ENCODE results near the gene WDR35.

Gene WDR35

GRCh38 chr2:20011276-20012031 lies 21.5 kb upstream of the WDR35 start:
- DNase-seq: no peak

DNA sequence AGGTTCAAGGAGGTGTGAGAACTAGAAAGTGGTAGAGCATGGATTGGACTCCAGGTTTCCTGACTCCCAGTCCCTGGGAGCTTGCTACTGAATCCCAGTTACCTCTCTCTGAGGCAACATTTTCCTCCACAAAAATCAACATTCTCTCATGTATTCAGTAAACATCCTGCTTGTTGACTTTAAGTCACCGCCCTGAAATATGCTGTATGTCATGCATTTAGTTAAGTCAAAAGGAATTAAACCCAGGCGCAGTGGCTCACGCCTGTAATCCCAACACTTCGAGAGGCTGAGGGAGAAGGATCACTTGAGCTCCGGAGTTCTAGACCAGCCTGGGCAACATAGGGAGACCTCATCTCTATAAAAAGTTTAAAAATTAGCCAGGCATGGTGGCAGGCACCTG lies 18.8 kb upstream of the WDR35 start:
- no peak for DNase-seq

DNA sequence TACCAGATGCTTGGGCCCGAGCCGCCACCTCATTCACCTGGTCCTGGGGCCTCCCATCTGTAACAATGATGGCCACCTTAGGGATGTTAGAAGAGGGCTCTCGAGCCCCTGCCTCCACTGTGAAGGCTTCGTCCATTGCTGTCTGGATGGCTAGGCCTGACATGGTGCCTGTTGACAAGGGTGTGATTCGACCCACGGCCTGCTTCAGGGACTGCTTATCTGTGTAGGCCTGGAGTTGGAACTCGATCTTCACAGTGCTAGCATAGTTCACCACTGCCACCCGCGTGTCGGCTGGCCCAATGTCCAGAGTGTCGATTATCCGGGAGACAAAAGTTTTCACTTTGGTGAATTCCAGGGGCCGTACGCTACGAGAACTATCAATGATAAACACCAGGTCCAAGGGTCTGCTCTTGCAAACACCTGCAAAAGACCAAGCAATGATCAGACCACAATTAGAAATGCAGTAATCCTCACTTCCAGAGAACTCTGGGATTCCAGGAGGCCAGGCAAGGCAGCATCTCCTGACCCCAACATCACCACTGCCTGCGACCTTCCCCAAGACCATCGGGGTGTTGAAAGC lies 16.1 kb upstream of the WDR35 start:
- DNase-seq: no peak

- DNase-seq: no peak
These were observed 15.2 kb upstream of the WDR35 start for GRCh38 chr2:20005067-20005627.

DNA sequence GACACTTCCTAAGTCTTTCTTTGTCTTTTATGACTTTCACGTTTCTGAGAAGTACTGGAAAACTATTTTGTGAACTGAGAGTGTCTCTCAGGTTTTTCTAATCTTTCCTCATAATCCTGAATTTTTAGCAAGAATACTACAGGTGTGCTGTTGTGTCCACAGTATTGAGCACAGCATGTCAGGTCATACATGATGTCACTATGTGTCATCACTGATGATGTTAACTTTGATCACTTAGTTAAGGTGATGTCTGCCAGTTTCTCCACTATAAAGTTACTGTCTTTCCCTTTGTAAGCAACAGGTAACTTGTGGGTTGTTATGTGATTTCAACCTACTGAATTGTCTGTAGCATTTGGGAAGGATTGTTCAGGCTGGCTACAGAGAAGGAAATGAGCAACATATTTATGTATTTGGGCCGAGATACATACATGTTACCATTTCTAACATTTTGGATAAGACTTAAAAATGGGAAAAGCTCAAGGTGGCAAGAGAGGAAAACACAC lies 11.5 kb upstream of the WDR35 start:
- DNase-seq: no peak

DNA sequence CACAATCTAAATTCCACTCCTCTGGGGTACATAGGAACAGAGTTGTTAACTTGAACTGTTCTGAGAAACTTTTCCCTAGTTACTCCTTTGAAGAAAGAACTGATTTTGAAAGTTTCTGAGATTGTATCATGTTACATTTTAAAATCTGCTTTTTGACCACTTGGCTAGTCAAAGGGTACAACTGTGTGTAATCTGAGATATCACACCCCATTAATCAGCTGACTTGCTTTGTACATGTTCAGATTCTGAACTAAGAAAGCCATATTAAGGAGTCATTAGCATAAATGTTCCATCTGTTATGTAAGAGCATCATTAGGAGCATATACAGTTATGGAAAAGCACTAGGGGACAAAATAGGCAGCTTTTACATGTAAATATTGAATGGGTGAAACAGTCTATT lies 3.8 kb upstream of the WDR35 start:
- DNase-seq: no peak

- DNase-seq: no peak
These were observed 2.0 kb upstream of the WDR35 start for GRCh38 chr2:19991895-19992294.

DNA sequence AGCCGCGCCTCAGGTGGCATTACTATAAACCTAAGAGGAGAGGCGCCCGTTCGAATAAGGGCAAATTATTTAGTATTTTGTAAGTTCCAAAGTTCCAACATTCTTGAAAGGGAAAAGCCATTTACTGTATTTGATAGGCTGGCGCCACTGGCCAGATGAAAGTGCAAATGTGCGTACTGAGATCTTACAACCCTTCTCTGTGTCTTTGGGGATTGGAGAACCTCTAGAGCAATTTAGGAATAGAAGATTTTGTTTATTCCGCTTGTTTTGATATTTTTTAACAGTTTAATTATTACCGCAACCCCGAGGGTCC lies 467 bp upstream of the WDR35 start:
- no peak for DNase-seq

DNA sequence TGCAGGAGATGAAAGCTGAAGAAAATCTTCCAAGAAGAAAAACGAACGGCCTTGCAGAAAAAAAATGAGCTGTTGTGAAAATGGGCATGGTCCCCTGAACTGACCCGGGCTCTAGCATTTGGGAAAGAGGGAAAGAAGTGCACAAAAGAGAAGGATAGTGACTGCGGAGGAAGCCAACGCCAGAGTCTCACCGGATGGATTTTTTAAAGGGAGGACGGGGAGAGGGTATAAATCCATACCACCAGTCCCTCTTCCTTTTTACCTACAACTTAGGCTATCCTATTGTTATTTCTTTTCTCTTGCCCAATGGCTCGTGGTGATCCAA lies 601 bp downstream of the WDR35 start:
- peak in 1 of 51 donors; percentile 35 for DNase-seq

DNA sequence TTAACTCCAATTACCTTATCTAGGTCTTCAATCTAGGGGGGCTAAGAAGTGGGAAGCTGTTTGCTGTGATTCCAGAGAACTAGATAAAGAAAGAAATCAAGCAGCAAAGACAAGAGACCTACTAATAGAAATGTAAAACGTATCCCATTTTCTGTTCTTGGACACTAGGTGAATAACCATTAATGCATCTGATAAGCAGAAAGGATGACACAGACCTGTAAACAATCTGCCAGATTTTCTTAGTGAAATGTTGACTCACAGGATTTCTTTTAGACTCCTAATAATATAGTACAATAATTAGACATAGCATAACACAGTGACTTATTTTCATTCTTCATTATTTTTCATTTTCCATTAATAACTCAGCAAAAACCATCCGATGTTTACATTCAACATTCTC lies 1.3 kb downstream of the WDR35 start:
- no peak for DNase-seq

DNA sequence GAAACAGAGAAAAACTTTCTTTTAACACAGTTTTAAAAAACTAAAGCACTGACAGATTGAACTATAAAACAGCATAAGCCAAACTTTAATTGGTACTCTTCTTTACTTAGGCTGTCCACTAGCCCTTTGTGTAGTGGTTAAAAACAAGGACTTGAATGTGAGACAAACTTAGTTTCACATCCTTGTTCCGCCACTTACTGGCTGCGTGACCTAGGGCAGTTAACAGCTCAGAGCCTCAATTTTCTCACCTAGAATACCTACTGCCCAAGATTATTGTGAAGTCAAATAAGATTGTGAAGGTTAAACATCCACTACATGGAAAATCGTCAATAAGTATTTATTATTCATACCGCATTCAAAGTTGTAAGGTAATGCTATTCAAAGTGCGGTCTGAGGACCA lies 2.0 kb downstream of the WDR35 start:
- no peak for DNase-seq

GRCh38 chr2:19982268-19982667 lies 7.6 kb downstream of the WDR35 start:
- DNase-seq: no peak

DNA sequence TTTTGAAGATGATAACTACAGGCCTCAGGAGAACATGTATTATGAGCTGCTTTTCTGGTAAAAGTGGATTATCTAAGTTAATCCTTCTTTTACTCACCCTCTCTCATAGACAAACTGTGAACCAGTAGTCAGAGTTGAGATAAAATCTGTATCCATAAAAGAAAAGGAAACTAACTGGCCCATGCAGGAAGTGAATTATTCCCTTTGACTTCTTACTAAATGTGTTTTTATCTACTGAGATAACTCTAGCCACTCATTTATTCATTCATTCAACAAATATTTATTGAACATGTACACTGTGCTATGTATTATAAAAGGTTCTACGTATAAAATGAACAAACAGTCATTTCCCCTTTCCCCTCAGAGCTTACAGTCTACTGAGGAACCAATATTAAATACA lies 10.0 kb downstream of the WDR35 start:
- no peak for DNase-seq

- no peak for DNase-seq
These were observed 16.4 kb downstream of the WDR35 start for GRCh38 chr2:19973466-19973865.

- no peak for DNase-seq
These were observed 18.2 kb downstream of the WDR35 start for GRCh38 chr2:19971691-19972090.

DNA sequence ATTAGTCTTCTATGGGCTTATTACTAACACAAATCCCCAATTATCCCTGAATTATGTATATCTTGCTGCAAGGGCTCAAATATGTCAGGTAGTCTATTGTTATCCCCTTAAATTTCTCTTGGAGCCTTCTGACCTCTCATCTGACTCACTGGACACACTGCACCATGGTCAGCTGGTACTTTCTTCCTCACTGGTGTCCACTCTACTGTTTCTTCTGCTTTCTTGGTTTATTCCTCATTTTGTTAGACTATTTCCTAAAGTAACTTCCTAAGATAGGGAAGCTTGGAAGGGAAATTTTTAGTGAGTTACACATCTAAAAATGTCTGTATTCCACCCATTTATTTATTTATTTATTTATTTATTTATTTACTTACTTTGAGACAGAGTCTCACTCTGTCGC lies 26.5 kb downstream of the WDR35 start:
- DNase-seq: no peak

DNA sequence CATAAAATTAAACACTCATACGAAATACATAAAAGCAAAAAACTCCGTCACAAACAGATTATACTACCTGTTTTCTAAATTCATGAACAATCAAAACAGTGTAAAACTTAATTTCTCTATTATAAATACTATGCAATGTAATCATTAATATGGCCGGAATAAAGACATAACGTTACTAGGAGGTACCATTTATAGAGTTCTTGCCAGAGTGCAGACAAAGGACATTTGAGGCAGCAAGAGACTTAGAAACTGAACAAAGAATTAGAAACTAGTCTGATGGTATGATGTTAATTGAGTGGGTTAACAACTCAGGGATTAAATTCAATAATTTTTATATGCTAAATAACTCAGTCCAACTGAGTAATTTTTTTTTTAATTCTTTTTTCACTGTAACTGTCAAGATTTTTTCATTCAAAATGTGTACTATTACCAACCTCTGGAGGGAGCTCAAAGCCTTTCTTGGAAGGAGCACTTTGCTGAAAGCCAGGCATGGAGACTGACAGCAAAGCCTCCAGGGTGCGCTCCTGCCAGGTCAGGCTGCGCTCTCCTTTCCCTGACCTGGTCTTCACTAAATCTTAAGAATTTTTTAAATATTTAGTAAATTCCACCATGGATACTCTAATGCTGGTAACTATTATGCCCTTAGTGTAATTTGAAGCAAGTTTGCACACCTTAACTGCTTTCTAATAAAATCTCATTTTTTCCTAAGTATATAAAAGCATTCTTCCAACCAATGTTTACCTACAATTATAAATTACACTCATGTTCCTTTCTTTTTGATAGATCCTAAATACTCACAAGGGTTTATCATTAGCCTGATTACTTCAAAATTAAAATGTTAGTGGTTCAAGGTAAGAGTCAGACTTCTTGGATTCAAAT lies 34.1 kb downstream of the WDR35 start:
- peak in 28 of 51 donors; percentile 1 to 51 (median 19) for DNase-seq

GRCh38 chr2:19949071-19949470 lies 40.8 kb downstream of the WDR35 start:
- no peak for DNase-seq

DNA sequence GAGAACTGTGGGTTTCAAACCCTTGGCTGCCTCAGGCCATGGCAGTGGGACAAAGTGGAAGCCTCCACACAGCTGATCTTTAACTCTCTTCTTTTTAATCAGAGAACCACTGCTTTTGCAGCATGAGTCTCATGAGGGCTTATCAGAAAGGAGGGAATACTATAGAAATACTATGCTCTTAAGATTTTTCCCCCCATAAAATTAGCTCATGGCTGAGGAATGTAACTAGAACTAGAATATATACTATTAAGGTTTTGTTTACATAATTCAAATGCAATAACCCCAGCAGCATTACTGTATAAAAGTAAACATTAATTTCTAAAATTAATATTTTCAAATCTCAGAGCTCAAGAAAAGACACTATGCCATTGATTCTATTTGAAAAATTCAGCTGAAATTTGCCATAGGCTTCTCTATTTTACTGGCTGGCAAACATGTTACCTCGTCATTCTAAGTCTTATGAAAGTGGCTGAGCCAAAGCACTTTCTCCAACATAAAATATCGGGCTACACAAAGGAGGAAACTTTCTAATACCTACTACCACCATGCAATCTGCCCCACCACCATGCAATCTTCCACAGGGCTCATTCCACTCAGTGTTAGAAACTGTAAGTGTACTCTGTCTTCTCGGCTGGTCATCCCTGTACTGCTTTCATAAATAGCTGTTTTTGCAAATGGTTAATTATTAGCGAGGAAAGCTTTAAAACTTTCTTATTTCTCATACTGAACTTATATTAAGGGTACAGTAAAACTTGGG lies 42.5 kb downstream of the WDR35 start:
- DNase-seq: no peak

DNA sequence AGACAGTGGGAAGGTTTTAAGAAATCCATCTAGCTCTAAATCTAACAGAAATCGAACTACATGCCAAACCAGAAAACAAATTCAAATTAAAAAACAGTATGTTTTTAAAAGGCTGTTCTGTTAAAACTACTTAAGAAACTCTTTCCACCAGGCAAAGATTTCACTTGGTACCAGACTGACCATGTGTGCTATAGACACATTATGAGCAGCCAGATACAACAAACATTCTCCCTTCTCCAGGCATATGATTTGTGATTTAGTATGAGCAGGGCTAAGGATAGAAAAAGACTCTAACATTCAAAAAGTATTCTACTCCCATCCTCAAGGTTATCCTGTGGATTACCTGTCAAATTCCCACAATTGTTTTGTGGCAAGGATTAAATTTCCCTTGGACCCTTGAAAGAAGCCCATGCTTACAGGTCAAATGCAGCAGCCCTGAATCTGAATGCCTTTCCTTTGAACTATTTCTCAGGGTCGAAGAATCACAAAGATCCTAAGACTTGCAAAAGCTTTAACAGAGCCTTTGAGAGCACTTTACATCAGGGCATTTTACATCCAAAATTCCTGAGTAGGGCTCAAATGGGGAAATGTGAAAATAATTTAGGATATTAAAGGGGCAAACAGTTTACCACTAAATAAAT lies 45.6 kb downstream of the WDR35 start:
- no peak for DNase-seq

GRCh38 chr2:19943189-19943588 lies 46.7 kb downstream of the WDR35 start:
- no peak for DNase-seq
